OCI-LY1 (cell line): Measurements from ENCODE around the gene STK38.

Experiments
- H2AFZ ChIP-seq: fragments of 200-600 bp; sonication (generic), shearing (Covaris generic); 2 replicates; pipeline ENCODE4 v1.6.0; 2014; ENCODE audit warnings: antibody characterized with exemption, mild to moderate bottlenecking, low read length
- H3F3A ChIP-seq: fragments of 200-600 bp; sonication (generic), shearing (Covaris generic); 2 replicates; pipeline ENCODE4 v1.6.0; 2014; ENCODE audit warnings: mild to moderate bottlenecking, antibody characterized with exemption, low read length, moderate library complexity; ENCODE audit not compliant: insufficient read depth
- H3K27ac ChIP-seq: fragments of 200-600 bp; sonication (generic); 2 replicates; pipeline ENCODE4 v1.5.1; 2014; ENCODE audit warnings: low read length, mixed run types, mild to moderate bottlenecking, low read depth; ENCODE audit not compliant: poor library complexity, severe bottlenecking
- H3K27me3 ChIP-seq: fragments of 200-600 bp; sonication (generic); 2 replicates; pipeline ENCODE4 v1.6.0; 2014; ENCODE audit warnings: antibody characterized with exemption, mild to moderate bottlenecking, low read length, moderate library complexity; ENCODE audit not compliant: insufficient read depth
- H3K36me3 ChIP-seq: fragments of 200-600 bp; sonication (generic); 2 replicates; pipeline ENCODE4 v1.6.1; 2014; ENCODE audit warnings: mild to moderate bottlenecking, antibody characterized with exemption, low read length, moderate library complexity, mixed read lengths; ENCODE audit not compliant: insufficient read depth
- H3K4me1 ChIP-seq: fragments of 200-600 bp; sonication (generic); 2 replicates; pipeline ENCODE4 v1.5.1; 2014; ENCODE audit warnings: mild to moderate bottlenecking, low read length, moderate library complexity; ENCODE audit not compliant: insufficient read depth, severe bottlenecking
- H3K4me2 ChIP-seq: fragments of 200-600 bp; sonication (generic), shearing (Covaris generic); 2 replicates; pipeline ENCODE4 v1.6.1; 2014; ENCODE audit warnings: low read length
- H3K4me3 ChIP-seq: fragments of 200-600 bp; sonication (generic); 2 replicates; pipeline ENCODE4 v1.5.1; 2014; ENCODE audit warnings: low read length, low read depth, mild to moderate bottlenecking, mixed read lengths; ENCODE audit not compliant: poor library complexity, severe bottlenecking
- H3K79me2 ChIP-seq: fragments of 200-600 bp; shearing (Covaris generic); 2 replicates; pipeline ENCODE4 v1.6.1; 2016; ENCODE audit warnings: mixed run types, low read length, mixed read lengths; ENCODE audit not compliant: insufficient read depth
- H3K9ac ChIP-seq: fragments of 200-600 bp; sonication (generic), shearing (Covaris generic); 2 replicates; pipeline ENCODE4 v1.6.1; 2014; ENCODE audit warnings: mild to moderate bottlenecking, low read length, mixed read lengths
- H3K9me2 ChIP-seq: fragments of 200-600 bp; sonication (generic), shearing (Covaris generic); 2 replicates; pipeline ENCODE4 v1.6.1; 2014; ENCODE audit warnings: low read depth, mild to moderate bottlenecking, low read length, mixed read lengths
- H3K9me3 ChIP-seq: fragments of 200-600 bp; shearing (Covaris generic); 2 replicates; pipeline ENCODE4 v1.6.1; 2014; ENCODE audit warnings: low read length, mixed read lengths
- H4K20me1 ChIP-seq: fragments of 200-600 bp; sonication (generic), shearing (Covaris generic); 2 replicates; pipeline ENCODE4 v1.6.0; 2016; ENCODE audit warnings: mild to moderate bottlenecking, low read length; ENCODE audit not compliant: insufficient read depth
- EZH2 ChIP-seq: fragments of 200-600 bp; sonication (generic), shearing (Covaris generic); IDR thresholded peaks from 2 replicates; pipeline ENCODE4 v1.8.0; 2017; ENCODE audit warnings: borderline replicate concordance, mixed run types, mild to moderate bottlenecking, antibody characterized with exemption, low read length, moderate library complexity, mixed read lengths
- TF ChIP-seq, protein P1 (sequence below): fragments of 200-600 bp; sonication (generic), shearing (Covaris generic); IDR thresholded peaks from 2 replicates; pipeline ENCODE4 v1.5.1; 2017; ENCODE audit warnings: mild to moderate bottlenecking, antibody characterized with exemption, low read length, moderate library complexity, mixed read lengths

The STK38 gene

DNA sequence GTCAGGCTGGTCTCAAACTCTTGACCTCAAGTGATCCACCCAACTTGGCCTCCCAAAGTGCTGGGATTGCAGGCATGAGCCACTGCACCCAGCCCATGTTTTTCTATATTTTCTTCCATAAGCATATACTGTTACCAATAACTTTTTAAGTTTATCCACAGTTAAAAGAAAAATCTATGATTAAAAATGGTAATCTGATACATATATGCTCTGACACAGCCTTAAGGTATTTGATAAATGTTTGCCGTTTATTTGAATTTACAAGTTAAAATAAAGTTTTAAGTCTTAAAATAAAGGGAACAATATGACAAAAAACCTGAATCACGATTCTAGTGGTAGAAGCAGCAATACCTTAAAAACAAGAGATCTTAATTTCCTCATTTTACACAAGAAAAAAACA is 5.2 kb downstream of the STK38 start:
- peaks cover 25% of the 10 kb centered on the region for H3K4me1 ChIP-seq
- H3K36me3 ChIP-seq = peaks cover 61% of the 10 kb centered on the region
- H3K27me3 ChIP-seq = no peaks in the 10 kb centered on the region
- H3K9me3 ChIP-seq = no peaks in the 10 kb centered on the region
- no peak for TF ChIP-seq EZH2
- TF ChIP-seq, protein P1, sequence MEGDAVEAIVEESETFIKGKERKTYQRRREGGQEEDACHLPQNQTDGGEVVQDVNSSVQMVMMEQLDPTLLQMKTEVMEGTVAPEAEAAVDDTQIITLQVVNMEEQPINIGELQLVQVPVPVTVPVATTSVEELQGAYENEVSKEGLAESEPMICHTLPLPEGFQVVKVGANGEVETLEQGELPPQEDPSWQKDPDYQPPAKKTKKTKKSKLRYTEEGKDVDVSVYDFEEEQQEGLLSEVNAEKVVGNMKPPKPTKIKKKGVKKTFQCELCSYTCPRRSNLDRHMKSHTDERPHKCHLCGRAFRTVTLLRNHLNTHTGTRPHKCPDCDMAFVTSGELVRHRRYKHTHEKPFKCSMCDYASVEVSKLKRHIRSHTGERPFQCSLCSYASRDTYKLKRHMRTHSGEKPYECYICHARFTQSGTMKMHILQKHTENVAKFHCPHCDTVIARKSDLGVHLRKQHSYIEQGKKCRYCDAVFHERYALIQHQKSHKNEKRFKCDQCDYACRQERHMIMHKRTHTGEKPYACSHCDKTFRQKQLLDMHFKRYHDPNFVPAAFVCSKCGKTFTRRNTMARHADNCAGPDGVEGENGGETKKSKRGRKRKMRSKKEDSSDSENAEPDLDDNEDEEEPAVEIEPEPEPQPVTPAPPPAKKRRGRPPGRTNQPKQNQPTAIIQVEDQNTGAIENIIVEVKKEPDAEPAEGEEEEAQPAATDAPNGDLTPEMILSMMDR = no peak
- no peak overlapping the region for H3K27ac ChIP-seq
- no peaks in the 10 kb centered on the region for H3F3A ChIP-seq
- H3K4me3 ChIP-seq = no peak overlapping the region
- no peaks in the 10 kb centered on the region for H3K9me2 ChIP-seq
- no peak overlapping the region for H2AFZ ChIP-seq
- peaks cover 38% of the 10 kb centered on the region for H3K79me2 ChIP-seq
- no peak overlapping the region for H3K9ac ChIP-seq
- no peak overlapping the region for H3K4me2 ChIP-seq
- no peaks in the 10 kb centered on the region for H4K20me1 ChIP-seq

DNA sequence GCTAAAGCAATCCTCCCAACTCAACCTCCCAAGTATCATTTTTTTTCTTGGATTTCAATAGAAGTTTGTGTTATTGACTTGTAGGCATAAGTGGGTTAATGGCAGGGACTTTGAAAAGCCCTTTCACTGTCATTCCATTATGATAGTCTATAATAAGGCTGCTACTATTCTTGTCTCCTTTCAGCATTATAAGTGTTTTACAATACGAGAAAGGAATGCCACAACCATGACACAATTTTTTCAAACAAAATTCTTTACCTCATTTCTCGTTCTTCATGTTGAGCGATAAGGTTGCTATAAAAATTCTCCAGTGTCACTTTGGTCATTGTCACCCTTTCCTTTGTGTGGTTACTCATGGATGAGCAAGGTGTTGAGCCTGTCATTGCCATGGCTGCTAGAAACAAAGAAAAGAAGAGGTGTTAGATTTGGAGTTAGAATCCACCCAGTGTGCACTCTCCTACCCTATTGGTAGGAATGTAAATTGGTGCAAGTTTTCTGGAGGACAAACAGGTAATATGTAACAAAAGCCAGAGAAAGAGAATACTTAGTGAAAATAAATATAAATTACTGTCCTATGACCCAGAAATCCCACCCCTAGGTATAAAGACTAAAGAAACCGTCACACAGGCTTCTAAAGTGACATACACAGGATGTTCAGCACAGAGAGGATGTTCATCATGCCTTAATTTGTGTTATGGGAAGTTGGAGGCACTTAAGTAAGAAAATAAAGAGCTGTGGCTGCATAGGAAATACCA is 7.3 kb downstream of the STK38 start:
- no peaks in the 10 kb centered on the region for H4K20me1 ChIP-seq
- no peak overlapping the region for H3K4me2 ChIP-seq
- H3K27me3 ChIP-seq = no peaks in the 10 kb centered on the region
- peaks cover 12% of the 10 kb centered on the region for H3K4me1 ChIP-seq
- peaks cover 23% of the 10 kb centered on the region for H3K79me2 ChIP-seq
- TF ChIP-seq EZH2 = no peak
- TF ChIP-seq, protein P1 = no peak
- no peak overlapping the region for H3K4me3 ChIP-seq
- H3K9me3 ChIP-seq = no peaks in the 10 kb centered on the region
- no peak overlapping the region for H3K27ac ChIP-seq
- no peak overlapping the region for H2AFZ ChIP-seq
- H3K9me2 ChIP-seq = no peaks in the 10 kb centered on the region
- H3K9ac ChIP-seq = no peak overlapping the region
- H3K36me3 ChIP-seq = peaks cover 79% of the 10 kb centered on the region
- no peaks in the 10 kb centered on the region for H3F3A ChIP-seq

GRCh38 chr6:36536873-36537547 is 10.3 kb downstream of the STK38 start:
- no peaks in the 10 kb centered on the region for H3K9me2 ChIP-seq
- no peak overlapping the region for H3K27ac ChIP-seq
- H3K4me1 ChIP-seq = no peaks in the 10 kb centered on the region
- no peaks in the 10 kb centered on the region for H3K9me3 ChIP-seq
- H3K36me3 ChIP-seq = peaks cover 89% of the 10 kb centered on the region
- H3K79me2 ChIP-seq = peaks cover 23% of the 10 kb centered on the region
- H3K4me2 ChIP-seq = no peak overlapping the region
- no peak overlapping the region for H3K4me3 ChIP-seq
- TF ChIP-seq, protein P1 = no peak
- TF ChIP-seq EZH2 = no peak
- no peak overlapping the region for H2AFZ ChIP-seq
- no peaks in the 10 kb centered on the region for H3F3A ChIP-seq
- H3K27me3 ChIP-seq = no peaks in the 10 kb centered on the region
- no peak overlapping the region for H3K9ac ChIP-seq
- H4K20me1 ChIP-seq = no peaks in the 10 kb centered on the region
